Stimulated activated CD4-positive, alpha-beta T cell treated with anti-CD3 and anti-CD28 coated beads, TNF-alpha, amount 100 ng/mL, for 1 hour (primary cell): ENCODE results near the gene SEC11C.
"Not testable (repeated sequence)": the region's sequence is repeated elsewhere in the genome, so short reads cannot be mapped to it uniquely, and the experiment has no call there.

Source experiments
- DNase-seq, 3 donors: peaks; one replicate each; pipeline ENCODE4 v3.0.0-alpha.2; 2020; ENCODE audit warnings: low read depth in 3 of 3, low spot score in 1 of 3

SEC11C gene

GRCh38 chr18:59139615-59140301 lies at the start of gene SEC11C:
Gene SEC11C, plus strand, starts transcription at chr18:59139884. Its CDS starts 65 bp downstream, at chr18:59139949.
- peak; percentile 87 to 89 (median 88) for DNase-seq

- no peak for DNase-seq
These were observed 48.6 kb upstream of the SEC11C start for GRCh38 chr18:59090966-59091603.

- DNase-seq = no peak
These were observed 46.0 kb upstream of the SEC11C start for GRCh38 chr18:59093668-59094067.

- DNase-seq = no peak
These were observed 45.1 kb upstream of the SEC11C start for GRCh38 chr18:59094569-59094968.

GRCh38 chr18:59096098-59096789 lies 43.4 kb upstream of the SEC11C start:
- DNase-seq = no peak

GRCh38 chr18:59101830-59102414 lies 37.8 kb upstream of the SEC11C start:
- no peak for DNase-seq

GRCh38 chr18:59109375-59109774 lies 30.3 kb upstream of the SEC11C start:
- DNase-seq = no peak

- no peak for DNase-seq
These were observed 25.5 kb upstream of the SEC11C start for GRCh38 chr18:59114160-59114559.

GRCh38 chr18:59123588-59124369 lies 15.9 kb upstream of the SEC11C start:
- DNase-seq = no peak

- no peak for DNase-seq
These were observed 15.3 kb upstream of the SEC11C start for GRCh38 chr18:59124370-59124704.

GRCh38 chr18:59127047-59127446 lies 12.6 kb upstream of the SEC11C start:
- DNase-seq = no peak

- DNase-seq = no peak
These were observed 9.6 kb upstream of the SEC11C start for GRCh38 chr18:59129951-59130703.

- no peak for DNase-seq
These were observed 6.7 kb upstream of the SEC11C start for GRCh38 chr18:59132810-59133465.

GRCh38 chr18:59139291-59139614 lies 431 bp upstream of the SEC11C start:
- DNase-seq = peak; percentile 82 to 89 (median 84)

- DNase-seq = no peak
These were observed 710 bp downstream of the SEC11C start for GRCh38 chr18:59140302-59140885.

- DNase-seq = no peak
These were observed 1.8 kb downstream of the SEC11C start for GRCh38 chr18:59141294-59142068.

GRCh38 chr18:59142274-59142673 lies 2.6 kb downstream of the SEC11C start:
- DNase-seq = no peak

- DNase-seq = not testable (repeated sequence)
These were observed 3.2 kb downstream of the SEC11C start for GRCh38 chr18:59142800-59143416.

GRCh38 chr18:59143441-59143840 lies 3.8 kb downstream of the SEC11C start:
- no peak for DNase-seq
